Activated naive CD4-positive, alpha-beta T cell treated with anti-CD3 and anti-CD28 coated beads, Interleukin-2, amount 50 U/mL, for 24 hours (primary cell): Measurements from ENCODE around the gene ASIC2.

Source experiments
- H3K27ac Mint-ChIP-seq: one replicate; pipeline ENCODE4 v1.8.0; 2021; ENCODE audit warnings: mild to moderate bottlenecking, mixed read lengths
- H3K27me3 Mint-ChIP-seq: one replicate; pipeline ENCODE4 v1.8.0; 2021; ENCODE audit warnings: mixed read lengths
- H3K36me3 Mint-ChIP-seq: one replicate; pipeline ENCODE4 v1.8.0; 2021; ENCODE audit warnings: mixed read lengths
- H3K4me1 Mint-ChIP-seq: one replicate; pipeline ENCODE4 v1.8.0; 2021; ENCODE audit warnings: mixed read lengths
- H3K4me3 Mint-ChIP-seq: one replicate; pipeline ENCODE4 v1.8.0; 2021; ENCODE audit warnings: mild to moderate bottlenecking, mixed read lengths
- H3K9me3 Mint-ChIP-seq: one replicate; pipeline ENCODE4 v1.8.0; 2021; ENCODE audit warnings: mixed read lengths

The ASIC2 gene

GRCh38 chr17:33138627-33139026 is 154.5 kb downstream of the ASIC2 start:
- no peak overlapping the region for H3K4me3 Mint-ChIP-seq
- no peaks in the 10 kb centered on the region for H3K36me3 Mint-ChIP-seq
- H3K27ac Mint-ChIP-seq: no peak overlapping the region
- peaks cover 2% of the 10 kb centered on the region for H3K27me3 Mint-ChIP-seq
- no peaks in the 10 kb centered on the region for H3K9me3 Mint-ChIP-seq
- H3K4me1 Mint-ChIP-seq: no peaks in the 10 kb centered on the region

DNA sequence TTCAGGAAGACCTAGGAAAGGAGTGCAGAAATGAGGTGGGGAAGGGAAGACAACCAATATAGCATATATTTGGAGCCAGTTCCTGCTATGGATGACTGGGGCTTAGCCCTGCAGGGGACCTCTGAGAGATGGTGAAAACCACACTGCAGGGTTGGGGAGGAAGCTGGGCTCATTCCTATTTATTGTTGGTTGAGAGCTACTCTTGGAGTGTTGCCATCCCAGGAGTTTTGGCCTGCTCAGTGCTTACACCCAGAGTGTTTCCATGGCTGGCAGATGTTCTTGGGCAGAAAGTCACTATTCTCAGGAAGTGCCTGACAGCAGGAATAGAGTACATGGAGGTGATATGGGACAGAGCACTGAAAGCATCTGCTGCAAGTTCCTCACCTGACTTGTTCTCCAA is 155.7 kb downstream of the ASIC2 start:
- Mint-ChIP-seq H3K27me3 (peaks cover 2% of the 10 kb centered on the region), H3K9me3 (no peaks in the 10 kb centered on the region), H3K4me1 (no peaks in the 10 kb centered on the region), H3K27ac (no peak overlapping the region), H3K4me3 (no peak overlapping the region), H3K36me3 (no peaks in the 10 kb centered on the region)

- H3K9me3 Mint-ChIP-seq: no peaks in the 10 kb centered on the region
- peaks cover 2% of the 10 kb centered on the region for H3K27me3 Mint-ChIP-seq
- no peaks in the 10 kb centered on the region for H3K36me3 Mint-ChIP-seq
- H3K4me1 Mint-ChIP-seq: no peaks in the 10 kb centered on the region
- H3K4me3 Mint-ChIP-seq: no peak overlapping the region
- H3K27ac Mint-ChIP-seq: no peak overlapping the region
Measured at GRCh38 chr17:33135691-33136090, 157.4 kb downstream of the ASIC2 start.

- Mint-ChIP-seq H3K9me3 (no peaks in the 10 kb centered on the region), H3K27me3 (peaks cover 9% of the 10 kb centered on the region), H3K4me1 (no peaks in the 10 kb centered on the region), H3K27ac (no peak overlapping the region), H3K36me3 (no peaks in the 10 kb centered on the region), H3K4me3 (no peak overlapping the region)
Measured at GRCh38 chr17:33131620-33132019, 161.5 kb downstream of the ASIC2 start.

GRCh38 chr17:33127706-33128105 is 165.4 kb downstream of the ASIC2 start:
- H3K4me1 Mint-ChIP-seq: no peaks in the 10 kb centered on the region
- no peak overlapping the region for H3K27ac Mint-ChIP-seq
- no peaks in the 10 kb centered on the region for H3K9me3 Mint-ChIP-seq
- no peak overlapping the region for H3K4me3 Mint-ChIP-seq
- peaks cover 7% of the 10 kb centered on the region for H3K27me3 Mint-ChIP-seq
- no peaks in the 10 kb centered on the region for H3K36me3 Mint-ChIP-seq

GRCh38 chr17:33126086-33126485 is 167.0 kb downstream of the ASIC2 start:
- Mint-ChIP-seq H3K9me3 (no peaks in the 10 kb centered on the region), H3K27me3 (peaks cover 7% of the 10 kb centered on the region), H3K4me1 (no peaks in the 10 kb centered on the region), H3K27ac (no peak overlapping the region), H3K36me3 (no peaks in the 10 kb centered on the region), H3K4me3 (no peak overlapping the region)

- Mint-ChIP-seq H3K27ac (no peak overlapping the region), H3K36me3 (no peaks in the 10 kb centered on the region), H3K9me3 (no peaks in the 10 kb centered on the region), H3K4me1 (no peaks in the 10 kb centered on the region), H3K4me3 (no peak overlapping the region), H3K27me3 (peaks cover 7% of the 10 kb centered on the region)
Measured at GRCh38 chr17:33125552-33125950, 167.5 kb downstream of the ASIC2 start.

DNA sequence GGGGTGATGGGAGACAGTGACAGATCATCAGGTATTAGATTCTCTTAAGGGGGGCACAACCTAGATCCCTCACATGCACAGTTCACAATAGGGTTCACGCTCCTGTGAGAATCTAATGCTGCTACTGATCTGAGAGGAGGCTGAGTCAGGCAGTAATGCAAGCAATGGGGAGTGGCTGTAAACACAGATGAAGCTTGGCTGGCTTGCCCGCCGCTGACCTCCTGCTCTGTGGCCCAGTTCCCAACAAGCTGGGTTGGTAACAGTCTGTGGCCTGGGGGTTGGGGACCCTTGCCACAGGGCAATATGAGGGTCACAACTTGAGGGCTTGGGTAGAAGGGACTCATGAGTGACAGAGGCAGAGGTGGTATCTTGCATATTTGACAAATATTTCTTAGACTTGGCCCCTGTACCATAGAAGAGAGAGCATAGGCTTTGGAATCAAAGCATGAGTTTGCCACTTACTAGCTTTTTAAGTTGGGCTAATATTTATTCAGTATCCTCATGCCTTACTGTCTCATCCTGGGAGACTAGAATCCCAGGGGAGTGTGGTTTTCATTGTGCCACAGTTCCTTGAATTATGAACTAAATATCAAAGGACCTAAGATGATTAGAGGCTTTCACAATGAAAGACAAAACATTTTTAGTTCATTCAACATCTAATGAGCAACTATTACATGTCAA is 168.1 kb downstream of the ASIC2 start:
- Mint-ChIP-seq H3K4me3 (no peak overlapping the region), H3K27me3 (peaks cover 4% of the 10 kb centered on the region), H3K4me1 (no peaks in the 10 kb centered on the region), H3K9me3 (no peaks in the 10 kb centered on the region), H3K36me3 (no peaks in the 10 kb centered on the region), H3K27ac (no peak overlapping the region)

- Mint-ChIP-seq H3K9me3 (no peaks in the 10 kb centered on the region), H3K36me3 (no peaks in the 10 kb centered on the region), H3K27me3 (no peaks in the 10 kb centered on the region), H3K4me3 (no peak overlapping the region), H3K4me1 (no peaks in the 10 kb centered on the region), H3K27ac (no peak overlapping the region)
Measured at GRCh38 chr17:33124185-33124584, 168.9 kb downstream of the ASIC2 start.

- H3K9me3 Mint-ChIP-seq: no peaks in the 10 kb centered on the region
- peaks cover 2% of the 10 kb centered on the region for H3K27me3 Mint-ChIP-seq
- no peaks in the 10 kb centered on the region for H3K36me3 Mint-ChIP-seq
- no peak overlapping the region for H3K27ac Mint-ChIP-seq
- no peak overlapping the region for H3K4me3 Mint-ChIP-seq
- H3K4me1 Mint-ChIP-seq: no peaks in the 10 kb centered on the region
Measured at GRCh38 chr17:33121756-33122155, 171.3 kb downstream of the ASIC2 start.

DNA sequence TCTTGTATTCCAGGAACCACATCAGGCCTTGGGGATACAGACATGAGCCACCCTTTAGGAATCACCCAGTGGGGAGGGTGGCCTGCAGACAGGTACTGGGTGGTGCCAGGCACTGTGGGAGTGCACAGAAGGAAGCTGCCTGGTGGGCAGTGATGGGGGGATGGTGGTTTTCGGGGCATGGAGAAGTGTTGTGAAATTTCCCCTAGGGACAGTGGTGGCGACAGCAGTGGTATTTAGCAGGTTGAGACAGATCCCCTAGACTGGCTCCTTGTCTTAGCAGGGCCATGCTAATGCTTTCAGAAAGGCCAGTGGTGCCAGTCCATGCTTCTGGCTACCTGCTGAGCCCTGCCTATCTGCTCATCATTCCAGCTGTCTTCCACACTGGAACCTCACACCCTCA is 171.8 kb downstream of the ASIC2 start:
- no peak overlapping the region for H3K4me3 Mint-ChIP-seq
- H3K27me3 Mint-ChIP-seq: peaks cover 2% of the 10 kb centered on the region
- H3K9me3 Mint-ChIP-seq: no peaks in the 10 kb centered on the region
- H3K36me3 Mint-ChIP-seq: no peaks in the 10 kb centered on the region
- H3K27ac Mint-ChIP-seq: no peak overlapping the region
- no peaks in the 10 kb centered on the region for H3K4me1 Mint-ChIP-seq

- no peak overlapping the region for H3K4me3 Mint-ChIP-seq
- no peaks in the 10 kb centered on the region for H3K4me1 Mint-ChIP-seq
- peaks cover 2% of the 10 kb centered on the region for H3K27me3 Mint-ChIP-seq
- no peak overlapping the region for H3K27ac Mint-ChIP-seq
- H3K9me3 Mint-ChIP-seq: no peaks in the 10 kb centered on the region
- no peaks in the 10 kb centered on the region for H3K36me3 Mint-ChIP-seq
Measured at GRCh38 chr17:33120103-33120502, 173.0 kb downstream of the ASIC2 start.

DNA sequence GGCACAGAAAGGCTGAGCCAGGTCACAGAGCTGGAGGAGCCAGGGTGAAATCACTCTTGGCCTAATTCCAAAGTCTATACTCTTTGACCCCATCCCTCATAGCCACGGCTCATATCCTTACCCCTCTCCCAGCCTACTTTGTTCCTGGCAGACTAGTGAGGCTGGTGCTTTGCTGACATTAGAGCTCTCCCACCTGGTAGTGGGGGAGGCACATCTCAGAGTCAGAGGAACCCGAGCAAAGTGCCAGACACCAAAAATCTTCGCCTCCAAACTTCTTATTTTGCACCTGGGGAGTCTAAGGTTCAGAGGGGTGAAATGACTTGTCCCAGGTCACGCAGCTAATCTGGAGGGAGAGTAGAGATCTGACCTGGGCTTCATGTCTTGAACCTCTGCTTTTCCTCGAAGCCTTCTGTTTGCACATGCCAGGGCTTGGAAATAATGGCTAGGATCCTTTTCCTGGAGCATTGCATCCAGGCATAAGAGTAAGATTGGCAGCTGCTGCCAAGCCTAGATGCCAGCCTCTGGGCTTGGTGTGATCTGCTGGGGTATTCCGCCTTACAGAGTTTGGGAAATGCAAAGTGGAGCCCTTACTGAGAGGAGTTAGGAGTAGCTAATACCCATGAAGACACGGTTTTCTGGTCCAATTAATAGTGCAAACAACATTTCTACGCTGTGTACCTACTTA is 174.6 kb downstream of the ASIC2 start:
- Mint-ChIP-seq H3K9me3 (no peaks in the 10 kb centered on the region), H3K27ac (no peak overlapping the region), H3K4me3 (no peak overlapping the region), H3K36me3 (no peaks in the 10 kb centered on the region), H3K4me1 (no peaks in the 10 kb centered on the region), H3K27me3 (peaks cover 2% of the 10 kb centered on the region)

DNA sequence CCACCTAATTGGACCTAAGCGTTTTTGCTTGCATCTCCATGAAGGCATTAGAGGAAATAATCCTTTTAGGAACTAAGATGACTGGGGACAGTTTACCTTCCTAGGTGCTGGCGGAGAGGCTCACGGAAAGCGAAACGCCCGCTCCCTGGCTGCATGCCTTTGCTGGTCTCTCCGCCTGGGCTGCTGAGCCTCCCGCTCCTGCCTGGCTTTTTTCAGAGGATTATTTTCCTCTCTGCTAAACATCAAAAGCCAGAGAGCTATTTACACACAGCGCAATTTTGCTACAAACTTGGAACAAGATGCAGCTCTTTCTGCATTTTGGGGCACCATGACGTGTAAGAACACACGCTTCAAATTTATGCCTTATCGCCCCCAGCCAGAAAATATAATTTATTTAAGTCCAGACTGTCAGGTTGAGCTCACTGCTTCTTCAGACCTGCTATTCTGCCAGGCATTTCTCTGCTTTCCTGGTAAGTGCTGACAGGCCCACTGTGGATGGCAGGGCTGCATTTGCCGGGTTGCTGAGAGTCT is 177.0 kb downstream of the ASIC2 start:
- no peak overlapping the region for H3K4me3 Mint-ChIP-seq
- H3K4me1 Mint-ChIP-seq: no peaks in the 10 kb centered on the region
- peaks cover 3% of the 10 kb centered on the region for H3K27me3 Mint-ChIP-seq
- no peak overlapping the region for H3K27ac Mint-ChIP-seq
- no peaks in the 10 kb centered on the region for H3K9me3 Mint-ChIP-seq
- no peaks in the 10 kb centered on the region for H3K36me3 Mint-ChIP-seq

DNA sequence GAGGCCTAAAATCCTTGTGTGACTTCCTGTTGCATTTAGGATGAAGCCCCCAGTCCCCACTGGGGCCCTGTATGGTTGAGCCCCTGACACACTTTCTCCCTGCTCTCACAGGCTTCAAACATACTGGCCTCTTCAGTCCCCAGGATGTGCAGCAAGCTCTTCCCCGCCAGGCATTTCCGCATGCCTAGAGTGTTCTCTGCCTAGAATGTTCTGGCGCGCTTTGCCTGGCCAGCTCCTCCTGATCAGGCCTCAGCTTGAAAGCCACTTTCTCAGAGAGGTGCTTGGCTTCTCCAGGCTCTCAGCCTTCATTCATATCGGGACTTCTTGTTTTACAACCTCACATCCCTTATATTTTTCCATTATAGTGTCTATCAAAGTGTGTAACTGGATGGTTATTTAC is 177.7 kb downstream of the ASIC2 start:
- H3K27ac Mint-ChIP-seq: no peak overlapping the region
- H3K36me3 Mint-ChIP-seq: no peaks in the 10 kb centered on the region
- H3K4me1 Mint-ChIP-seq: no peaks in the 10 kb centered on the region
- H3K4me3 Mint-ChIP-seq: no peak overlapping the region
- no peaks in the 10 kb centered on the region for H3K9me3 Mint-ChIP-seq
- peaks cover 6% of the 10 kb centered on the region for H3K27me3 Mint-ChIP-seq

DNA sequence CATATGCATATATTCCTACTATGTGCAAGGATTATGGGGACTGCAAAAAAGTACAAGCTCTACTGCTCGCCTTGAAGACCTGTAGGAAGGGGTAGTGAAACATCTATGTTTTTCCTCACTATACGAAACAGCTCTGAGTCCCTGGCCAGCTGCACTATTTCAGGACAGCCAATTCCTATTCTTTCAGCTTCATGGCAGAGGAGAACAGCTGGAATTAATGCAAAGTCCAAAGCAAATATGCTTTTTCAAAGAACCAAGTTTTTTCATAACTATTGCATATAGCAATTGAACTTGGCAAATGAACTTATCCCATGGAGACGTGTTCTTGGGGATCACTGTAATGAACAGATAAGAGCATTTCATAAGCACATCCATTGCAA is 179.1 kb downstream of the ASIC2 start:
- H3K36me3 Mint-ChIP-seq: no peaks in the 10 kb centered on the region
- H3K27me3 Mint-ChIP-seq: peaks cover 6% of the 10 kb centered on the region
- H3K9me3 Mint-ChIP-seq: no peaks in the 10 kb centered on the region
- no peak overlapping the region for H3K27ac Mint-ChIP-seq
- no peaks in the 10 kb centered on the region for H3K4me1 Mint-ChIP-seq
- H3K4me3 Mint-ChIP-seq: no peak overlapping the region
